Neural cell (in vitro differentiated cells): ENCODE results near the gene KRTAP19-5. TPM values are rescaled to one million over a fixed set of nuclear protein-coding genes. Genes with fewer than 3 reads are reported as not detected.

Experiments
- H2AFZ ChIP-seq: fragments of 200-600, 300-800 bp; sonication (generic), shearing (Covaris generic); 2 replicates; pipeline ENCODE4 v1.6.0; 2014; ENCODE audit warnings: low read depth, mild to moderate bottlenecking, antibody characterized with exemption, low read length, moderate library complexity
- H3F3A ChIP-seq: fragments of 200-600 bp; shearing (Covaris generic); 2 replicates; pipeline ENCODE4 v1.6.1; 2016; ENCODE audit warnings: mild to moderate bottlenecking, moderate library complexity, mixed read lengths, antibody characterized with exemption, low read length; ENCODE audit not compliant: insufficient read depth, poor library complexity, severe bottlenecking
- H3K27ac ChIP-seq: fragments of 200-600, 300-800 bp; sonication (generic), shearing (Covaris generic); 2 replicates; pipeline ENCODE4 v1.5.1; 2014; ENCODE audit warnings: mild to moderate bottlenecking, low read length, moderate library complexity
- H3K27me3 ChIP-seq: fragments of 300-800, 200-600 bp; sonication (generic), shearing (Covaris generic); 2 replicates; pipeline ENCODE4 v1.6.0; 2014; ENCODE audit warnings: mild to moderate bottlenecking, low read depth, low read length, moderate library complexity; ENCODE audit not compliant: insufficient read depth
- H3K36me3 ChIP-seq: fragments of 300-800, 200-600 bp; sonication (generic), shearing (Covaris generic); 2 replicates; pipeline ENCODE4 v1.5.1; 2014; ENCODE audit warnings: mild to moderate bottlenecking, antibody characterized with exemption, low read length, moderate library complexity; ENCODE audit not compliant: insufficient read depth
- H3K4me2 ChIP-seq: fragments of 300-800, 200-600 bp; sonication (generic), shearing (Covaris generic); 2 replicates; pipeline ENCODE4 v1.6.0; 2014; ENCODE audit warnings: mild to moderate bottlenecking, low read length
- H3K4me3 ChIP-seq: fragments of 300-800, 200-600 bp; sonication (generic), shearing (Covaris generic); 2 replicates; pipeline ENCODE4 v1.5.1; 2014; ENCODE audit warnings: mild to moderate bottlenecking, low read length, moderate library complexity
- H3K79me2 ChIP-seq: fragments of 200-600 bp; shearing (Covaris generic); replicated peaks from 2 replicates; pipeline ENCODE4 v1.6.0; 2014; ENCODE audit warnings: mild to moderate bottlenecking, low read length, moderate library complexity; ENCODE audit not compliant: insufficient read depth
- H3K9ac ChIP-seq: fragments of 300-800, 200-600 bp; sonication (generic), shearing (Covaris generic); 2 replicates; pipeline ENCODE4 v1.6.1; 2016; ENCODE audit warnings: mild to moderate bottlenecking, low read length, mixed read lengths
- H3K9me2 ChIP-seq: fragments of 200-600 bp; shearing (Covaris generic); 2 replicates; pipeline ENCODE4 v1.6.1; 2016; ENCODE audit warnings: mild to moderate bottlenecking, low read length, mixed read lengths; ENCODE audit not compliant: insufficient read depth
- H3K9me3 ChIP-seq: fragments of 200-600, 300-800 bp; sonication (generic), shearing (Covaris generic); 2 replicates; pipeline ENCODE4 v1.6.1; 2016; ENCODE audit warnings: mild to moderate bottlenecking, mixed run types, low read length, moderate library complexity, mixed read lengths
- H4K20me1 ChIP-seq: fragments of 200-600 bp; shearing (Covaris generic); 2 replicates; pipeline ENCODE4 v1.6.1; 2016; ENCODE audit warnings: mild to moderate bottlenecking, mixed run types; ENCODE audit not compliant: insufficient read depth
- EP300 ChIP-seq: fragments of 450-650 bp; conservative IDR thresholded peaks from 2 replicates; pipeline ENCODE4 v1.6.1; 2014; ENCODE audit warnings: antibody characterized with exemption, mild to moderate bottlenecking, moderate library complexity; ENCODE audit not compliant: poor library complexity, severe bottlenecking
- EZH2 ChIP-seq: fragments of 200-600, 300-800 bp; shearing (Covaris generic), sonication (generic); IDR thresholded peaks from 2 replicates; pipeline ENCODE4 v1.6.1; 2014; ENCODE audit warnings: antibody characterized with exemption, low read length, borderline replicate concordance, mild to moderate bottlenecking; ENCODE audit not compliant: insufficient read depth, poor library complexity, severe bottlenecking
- MXI1 ChIP-seq: fragments of 450-650 bp; conservative IDR thresholded peaks from 2 replicates; pipeline ENCODE4 v1.6.1; 2014; ENCODE audit warnings: antibody characterized with exemption, mild to moderate bottlenecking; ENCODE audit not compliant: poor library complexity, severe bottlenecking
- POLR2AphosphoS5 ChIP-seq: IDR thresholded peaks from 2 replicates; pipeline ENCODE4 v1.6.1; 2012
- RAD21 ChIP-seq: fragments of 450-650 bp; conservative IDR thresholded peaks from 2 replicates; pipeline ENCODE4 v1.6.1; 2014; ENCODE audit warnings: antibody characterized with exemption, mild to moderate bottlenecking, moderate library complexity
- REST ChIP-seq: IDR thresholded peaks from 2 replicates; pipeline ENCODE4 v1.6.1; 2012; ENCODE audit warnings: borderline replicate concordance
- SMC3 ChIP-seq: fragments of 450-650 bp; conservative IDR thresholded peaks from 2 replicates; pipeline ENCODE4 v1.6.1; 2014; ENCODE audit warnings: antibody characterized with exemption, mild to moderate bottlenecking, moderate library complexity; ENCODE audit not compliant: poor library complexity
- TAF1 ChIP-seq: IDR thresholded peaks from 2 replicates; pipeline ENCODE4 v1.6.1; 2012; ENCODE audit warnings: low read depth
- polyA plus RNA-seq: library from polyadenylated mRNA; depleted of rRNA; stranded (reverse); fragments of >200 nt; gene quantifications from 2 replicates; pipeline ENCODE4 v1.2.3, GENCODE V29; 2014
- TF ChIP-seq, protein P1 (sequence below): fragments of 450-650 bp; IDR thresholded peaks from 2 replicates; pipeline ENCODE4 v1.5.1; 2014; ENCODE audit warnings: antibody characterized with exemption, mild to moderate bottlenecking, moderate library complexity; ENCODE audit not compliant: poor library complexity, severe bottlenecking

Gene KRTAP19-5
- polyA plus RNA-seq, 1 donor from 2014 or later = not detected

DNA sequence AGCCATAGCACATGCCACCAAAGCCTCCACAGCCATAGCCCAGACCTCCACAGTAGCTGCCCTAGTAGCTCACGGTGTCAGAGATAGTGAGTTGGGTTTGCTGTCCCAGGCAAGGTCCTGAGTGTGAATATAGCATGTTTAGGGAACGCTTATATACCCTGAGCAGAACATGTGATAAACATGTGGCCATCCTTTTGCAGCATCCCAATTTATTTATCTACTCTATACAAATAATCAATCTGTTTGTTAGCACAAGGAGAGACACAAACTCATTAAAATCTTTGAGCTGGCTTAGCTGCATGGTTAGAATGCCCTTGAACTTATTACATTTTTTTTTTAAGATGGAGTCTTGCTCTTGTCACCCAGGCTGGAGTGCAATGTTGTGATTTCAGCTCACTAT is 14.6 kb downstream of the KRTAP19-5 start, which contains the start of gene KRTAP19-2:
KRTAP19-2 (minus strand) TSS at position 101 of the 400 bp plus-strand sequence; CDS start at position 13, 88 bp downstream.
- H3K9me2 ChIP-seq = no peaks in the 10 kb centered on the region
- H3K4me2 ChIP-seq = no peak within 1 kb of the TSS
- H3K79me2 ChIP-seq = no peaks in the 10 kb centered on the region
- H3K4me3 ChIP-seq = no peak within 1 kb of the TSS
- no peak within 1 kb of the TSS for H2AFZ ChIP-seq
- no peaks in the 10 kb centered on the region for H3F3A ChIP-seq
- no peaks in the 10 kb centered on the region for H3K27me3 ChIP-seq
- no peak within 1 kb of the TSS for H3K27ac ChIP-seq
- H4K20me1 ChIP-seq = no peaks in the 10 kb centered on the region
- no peaks in the 10 kb centered on the region for H3K36me3 ChIP-seq
- TF ChIP-seq POLR2AphosphoS5 (no peak), SMC3 (no peak), RAD21 (no peak), EP300 (no peak), TAF1 (no peak)
- no peaks in the 10 kb centered on the region for H3K9me3 ChIP-seq
- no peak within 1 kb of the TSS for H3K9ac ChIP-seq

DNA sequence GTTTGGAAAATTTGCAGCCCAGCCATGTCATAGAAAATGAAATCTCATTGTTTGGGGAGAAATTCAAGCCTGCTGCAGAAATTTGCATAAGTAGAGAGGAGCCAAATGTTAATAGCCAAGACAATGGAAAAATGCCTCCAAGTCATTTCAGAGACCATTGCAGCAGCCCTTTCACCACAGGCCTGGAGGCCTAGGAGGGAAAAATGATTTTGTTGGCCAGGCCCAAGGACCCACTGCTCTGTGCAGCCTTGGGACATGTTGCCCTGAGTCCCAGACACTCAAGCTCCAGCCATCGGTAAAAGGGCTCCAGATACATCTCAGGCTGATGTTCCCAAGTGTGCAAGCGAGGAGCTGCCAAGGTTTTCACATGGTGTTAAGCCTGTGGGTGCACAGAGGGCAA is 15.8 kb downstream of the KRTAP19-5 start:
- H3K27ac ChIP-seq = no peak overlapping the region
- H2AFZ ChIP-seq = no peak overlapping the region
- H3K4me3 ChIP-seq = no peak overlapping the region
- H3K27me3 ChIP-seq = no peaks in the 10 kb centered on the region
- H3K9me3 ChIP-seq = no peaks in the 10 kb centered on the region
- no peaks in the 10 kb centered on the region for H3K36me3 ChIP-seq
- TF ChIP-seq, protein P1, sequence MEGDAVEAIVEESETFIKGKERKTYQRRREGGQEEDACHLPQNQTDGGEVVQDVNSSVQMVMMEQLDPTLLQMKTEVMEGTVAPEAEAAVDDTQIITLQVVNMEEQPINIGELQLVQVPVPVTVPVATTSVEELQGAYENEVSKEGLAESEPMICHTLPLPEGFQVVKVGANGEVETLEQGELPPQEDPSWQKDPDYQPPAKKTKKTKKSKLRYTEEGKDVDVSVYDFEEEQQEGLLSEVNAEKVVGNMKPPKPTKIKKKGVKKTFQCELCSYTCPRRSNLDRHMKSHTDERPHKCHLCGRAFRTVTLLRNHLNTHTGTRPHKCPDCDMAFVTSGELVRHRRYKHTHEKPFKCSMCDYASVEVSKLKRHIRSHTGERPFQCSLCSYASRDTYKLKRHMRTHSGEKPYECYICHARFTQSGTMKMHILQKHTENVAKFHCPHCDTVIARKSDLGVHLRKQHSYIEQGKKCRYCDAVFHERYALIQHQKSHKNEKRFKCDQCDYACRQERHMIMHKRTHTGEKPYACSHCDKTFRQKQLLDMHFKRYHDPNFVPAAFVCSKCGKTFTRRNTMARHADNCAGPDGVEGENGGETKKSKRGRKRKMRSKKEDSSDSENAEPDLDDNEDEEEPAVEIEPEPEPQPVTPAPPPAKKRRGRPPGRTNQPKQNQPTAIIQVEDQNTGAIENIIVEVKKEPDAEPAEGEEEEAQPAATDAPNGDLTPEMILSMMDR = no peak
- TF ChIP-seq MXI1 = no peak
- TF ChIP-seq EZH2 = no peak
- TF ChIP-seq REST = no peak
- no peak for TF ChIP-seq TAF1
- no peak for TF ChIP-seq POLR2AphosphoS5
- TF ChIP-seq EP300 = no peak
- no peak for TF ChIP-seq RAD21
- no peak for TF ChIP-seq SMC3
- no peak overlapping the region for H3K4me2 ChIP-seq
- no peaks in the 10 kb centered on the region for H4K20me1 ChIP-seq
- H3K79me2 ChIP-seq = no peaks in the 10 kb centered on the region
- H3K9ac ChIP-seq = no peak overlapping the region
- H3K9me2 ChIP-seq = no peaks in the 10 kb centered on the region
- H3F3A ChIP-seq = no peaks in the 10 kb centered on the region

DNA sequence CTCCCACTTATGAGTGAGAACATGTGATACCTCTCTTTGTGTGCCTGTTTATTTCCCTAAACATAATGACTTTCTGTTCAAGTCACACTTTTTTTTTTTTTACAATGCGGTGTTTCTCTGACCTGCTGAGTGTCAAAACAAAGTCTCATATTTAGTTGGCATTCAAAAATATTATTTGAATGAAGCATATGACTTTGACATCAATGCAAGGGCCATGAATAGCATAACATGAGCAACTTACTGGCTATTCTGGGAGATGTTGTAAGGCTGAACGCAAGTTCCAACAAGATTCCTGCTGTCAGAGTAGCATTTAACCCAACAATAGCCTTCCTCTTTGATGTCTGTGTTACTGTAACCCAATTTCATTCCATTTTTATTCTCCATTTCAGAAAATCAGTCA is 19.8 kb downstream of the KRTAP19-5 start:
- no peak overlapping the region for H3K4me3 ChIP-seq
- no peaks in the 10 kb centered on the region for H3K9me2 ChIP-seq
- H2AFZ ChIP-seq = no peak overlapping the region
- no peaks in the 10 kb centered on the region for H3K9me3 ChIP-seq
- no peaks in the 10 kb centered on the region for H3K79me2 ChIP-seq
- H3F3A ChIP-seq = no peaks in the 10 kb centered on the region
- TF ChIP-seq EP300 (no peak), EZH2 (no peak), SMC3 (no peak), MXI1 (no peak), RAD21 (no peak), REST (no peak), POLR2AphosphoS5 (no peak), TAF1 (no peak)
- TF ChIP-seq, protein P1 = no peak
- no peaks in the 10 kb centered on the region for H4K20me1 ChIP-seq
- no peak overlapping the region for H3K4me2 ChIP-seq
- H3K27me3 ChIP-seq = no peaks in the 10 kb centered on the region
- H3K9ac ChIP-seq = no peak overlapping the region
- no peak overlapping the region for H3K27ac ChIP-seq
- H3K36me3 ChIP-seq = no peaks in the 10 kb centered on the region
